Epithelial cell of esophagus (primary cell): ENCODE measurements around the gene GPR17.

Source experiments
- DNase-seq: peaks from one replicate; pipeline ENCODE4 v3.0.0; 2010; ENCODE audit warnings: low read depth
- H3K4me3 ChIP-seq: 2 replicates; pipeline ENCODE4 v1.5.1; 2011; ENCODE audit warnings: mild to moderate bottlenecking, low read length, control low read depth
- TF ChIP-seq, protein P1 (sequence below): IDR thresholded peaks from 2 replicates; pipeline ENCODE4 v1.5.1; 2011; ENCODE audit warnings: low read depth, mild to moderate bottlenecking, low read length, control low read depth, inconsistent platforms; ENCODE audit not compliant: insufficient read depth; ENCODE audit errors: missing control alignments

Gene GPR17

DNA sequence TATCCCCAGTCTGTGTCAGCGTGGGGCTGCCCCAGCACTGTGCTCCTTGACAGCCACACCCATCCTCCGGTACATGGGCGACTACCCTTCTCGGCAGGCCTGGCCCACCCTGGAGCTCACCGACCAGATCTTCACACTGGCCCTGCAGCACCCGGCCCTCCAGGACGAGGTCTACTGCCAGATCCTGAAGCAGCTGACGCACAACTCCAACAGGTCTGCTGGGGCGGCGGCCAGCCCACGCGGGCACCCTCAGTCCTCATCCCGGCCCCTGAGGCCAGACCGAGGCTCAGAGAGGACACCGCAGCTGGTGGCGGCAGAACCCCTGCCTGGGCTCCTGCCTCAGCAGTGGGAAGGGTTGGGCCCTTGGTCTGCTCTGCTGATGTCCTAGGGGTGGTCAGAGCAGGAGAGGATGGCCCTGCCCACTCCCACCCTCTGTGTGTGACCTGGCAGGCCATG is 14.4 kb upstream of the GPR17 start:
- DNase-seq = no peak
- no peak overlapping the region for H3K4me3 ChIP-seq
- TF ChIP-seq, protein P1, sequence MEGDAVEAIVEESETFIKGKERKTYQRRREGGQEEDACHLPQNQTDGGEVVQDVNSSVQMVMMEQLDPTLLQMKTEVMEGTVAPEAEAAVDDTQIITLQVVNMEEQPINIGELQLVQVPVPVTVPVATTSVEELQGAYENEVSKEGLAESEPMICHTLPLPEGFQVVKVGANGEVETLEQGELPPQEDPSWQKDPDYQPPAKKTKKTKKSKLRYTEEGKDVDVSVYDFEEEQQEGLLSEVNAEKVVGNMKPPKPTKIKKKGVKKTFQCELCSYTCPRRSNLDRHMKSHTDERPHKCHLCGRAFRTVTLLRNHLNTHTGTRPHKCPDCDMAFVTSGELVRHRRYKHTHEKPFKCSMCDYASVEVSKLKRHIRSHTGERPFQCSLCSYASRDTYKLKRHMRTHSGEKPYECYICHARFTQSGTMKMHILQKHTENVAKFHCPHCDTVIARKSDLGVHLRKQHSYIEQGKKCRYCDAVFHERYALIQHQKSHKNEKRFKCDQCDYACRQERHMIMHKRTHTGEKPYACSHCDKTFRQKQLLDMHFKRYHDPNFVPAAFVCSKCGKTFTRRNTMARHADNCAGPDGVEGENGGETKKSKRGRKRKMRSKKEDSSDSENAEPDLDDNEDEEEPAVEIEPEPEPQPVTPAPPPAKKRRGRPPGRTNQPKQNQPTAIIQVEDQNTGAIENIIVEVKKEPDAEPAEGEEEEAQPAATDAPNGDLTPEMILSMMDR = no peak

GRCh38 chr2:127631997-127632581 is 13.9 kb upstream of the GPR17 start:
- H3K4me3 ChIP-seq = no peak overlapping the region
- TF ChIP-seq, protein P1 = no peak
- no peak for DNase-seq

- no peak overlapping the region for H3K4me3 ChIP-seq
- no peak for DNase-seq
- TF ChIP-seq, protein P1 = no peak
Measured at GRCh38 chr2:127632592-127633489, 13.1 kb upstream of the GPR17 start.

DNA sequence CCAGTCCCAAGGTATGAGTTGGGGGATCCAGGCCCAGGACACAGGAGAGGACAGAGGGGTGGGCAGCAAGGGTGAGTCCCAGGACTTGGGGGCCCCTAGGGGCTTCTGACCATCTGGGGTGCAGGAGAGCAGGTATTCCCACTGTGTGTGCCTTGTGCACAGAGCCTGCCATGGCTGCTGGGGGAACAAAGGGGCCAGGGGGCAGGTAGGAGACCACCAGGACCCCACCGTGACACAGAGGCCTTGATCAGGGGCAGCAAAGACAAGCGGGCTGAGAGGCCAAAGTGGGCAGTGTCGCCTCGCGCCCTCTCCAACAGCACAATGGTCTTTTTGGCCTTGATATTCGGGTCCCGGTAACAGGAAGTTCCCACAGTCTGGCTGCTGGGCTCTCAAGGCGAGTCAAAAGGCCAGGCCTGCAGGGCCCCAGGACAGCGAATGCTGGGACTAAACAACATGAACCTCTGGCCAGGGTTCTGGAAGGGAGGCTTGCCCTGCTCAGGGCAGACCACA is 12.3 kb upstream of the GPR17 start:
- DNase-seq = no peak
- TF ChIP-seq, protein P1 = no peak
- no peak overlapping the region for H3K4me3 ChIP-seq

DNA sequence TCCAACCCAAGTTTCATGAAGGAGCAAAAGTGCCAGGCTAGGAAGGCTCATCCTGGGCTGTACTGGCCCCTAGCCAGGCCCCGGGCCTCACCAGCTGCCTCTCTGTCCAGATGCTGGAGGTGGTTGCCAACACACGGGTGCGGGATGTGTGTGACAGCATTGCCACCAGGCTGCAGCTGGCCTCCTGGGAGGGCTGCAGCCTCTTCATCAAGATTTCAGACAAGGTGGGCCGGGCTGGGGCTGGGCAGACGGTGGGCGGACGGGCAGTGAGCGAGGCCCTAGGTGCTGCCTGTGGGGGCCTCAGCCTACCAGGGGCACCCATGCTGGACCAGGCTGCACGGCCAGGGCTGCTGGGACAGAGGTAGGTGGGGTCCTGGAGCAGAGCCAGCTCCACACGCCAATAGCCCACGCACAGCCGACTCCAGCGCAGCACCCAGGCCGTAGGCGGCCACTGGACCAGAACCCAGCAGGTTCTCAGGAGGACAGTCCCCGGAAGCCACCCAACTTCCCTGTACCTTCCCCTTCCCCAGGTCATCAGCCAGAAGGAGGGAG is 11.8 kb upstream of the GPR17 start:
- no peak for DNase-seq
- no peak overlapping the region for H3K4me3 ChIP-seq
- TF ChIP-seq, protein P1 = no peak

- H3K4me3 ChIP-seq = no peak overlapping the region
- TF ChIP-seq, protein P1 = no peak
- no peak for DNase-seq
Measured at GRCh38 chr2:127634626-127635379, 11.2 kb upstream of the GPR17 start.
